AML-193 (cell line): ENCODE data around the gene HIRIP3.
A peak's percentile ranks its signal among the peaks of the same experiment; 100 is the strongest.
"Not testable (repeated sequence)": the region's sequence is repeated elsewhere in the genome, so short reads cannot be mapped to it uniquely, and the experiment has no call there.

ENCODE experiments used
- DNase-seq, 2 experiments: peaks; one replicate each; lab custom pipeline; 2025; lab: John Stamatoyannopoulos, UW

Gene HIRIP3

DNA sequence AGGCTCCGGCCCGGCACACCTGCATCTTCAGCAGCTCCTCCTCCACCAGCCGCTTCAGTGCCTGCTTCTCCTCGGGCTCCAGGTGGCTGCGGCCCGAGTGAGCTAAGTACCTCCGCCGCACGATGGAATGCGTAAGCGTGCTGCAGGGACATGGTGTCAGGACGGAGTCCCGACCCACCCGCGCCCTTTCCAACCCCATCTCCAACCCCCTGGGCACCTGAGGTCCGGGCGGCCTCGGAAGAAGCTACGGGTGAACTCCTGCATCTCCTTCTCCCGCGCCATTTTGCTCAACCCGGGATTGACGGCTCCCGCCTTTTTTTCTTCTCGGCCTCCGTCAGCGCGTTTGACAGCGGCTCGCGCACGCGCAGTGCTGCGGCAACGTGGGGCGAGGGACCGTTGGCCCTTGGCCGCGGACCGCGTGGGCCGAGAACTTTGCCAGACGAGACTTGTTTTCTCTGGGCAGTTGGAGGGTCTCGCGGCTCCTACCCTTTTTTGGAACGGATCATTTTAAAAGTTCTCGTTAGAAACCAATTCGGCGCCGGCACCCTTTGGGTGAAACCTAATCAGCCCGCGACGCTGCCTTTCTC, at the start of gene HIRIP3:
Gene HIRIP3 (minus strand): TSS at position 294 of the 587 bp plus-strand sequence. CDS start 12 bp downstream, at position 282.
- peak; percentile 73 to 80 for DNase-seq

- DNase-seq = peak; percentile 24 to 44
Observed at GRCh38 chr16:30041841-30042240, 46.4 kb upstream of the HIRIP3 start.

GRCh38 chr16:30040690-30041089, 45.3 kb upstream of the HIRIP3 start:
- DNase-seq = not testable (repeated sequence)

GRCh38 chr16:30040221-30040620, 44.8 kb upstream of the HIRIP3 start:
- DNase-seq = peak; percentile 49 to 60

DNA sequence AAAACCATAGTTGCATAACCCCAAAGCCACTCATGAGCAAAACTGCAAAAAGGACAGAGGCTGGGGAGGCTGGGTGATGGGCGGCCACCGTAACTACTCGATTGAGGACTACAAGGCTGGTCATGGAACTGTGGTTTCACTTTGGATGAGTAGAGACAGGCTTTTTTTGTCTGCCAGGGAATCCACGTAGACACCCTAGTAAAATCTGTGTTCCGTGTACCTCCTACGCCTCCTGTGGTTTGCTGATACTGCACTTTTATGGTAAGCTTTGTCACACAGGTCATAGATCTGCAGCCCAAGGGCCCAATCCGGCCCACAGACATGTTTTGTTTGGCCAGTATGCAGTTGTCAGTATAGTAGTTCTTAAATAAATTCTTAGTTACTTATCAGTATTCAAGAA, 37.9 kb upstream of the HIRIP3 start:
- no peak for DNase-seq

DNA sequence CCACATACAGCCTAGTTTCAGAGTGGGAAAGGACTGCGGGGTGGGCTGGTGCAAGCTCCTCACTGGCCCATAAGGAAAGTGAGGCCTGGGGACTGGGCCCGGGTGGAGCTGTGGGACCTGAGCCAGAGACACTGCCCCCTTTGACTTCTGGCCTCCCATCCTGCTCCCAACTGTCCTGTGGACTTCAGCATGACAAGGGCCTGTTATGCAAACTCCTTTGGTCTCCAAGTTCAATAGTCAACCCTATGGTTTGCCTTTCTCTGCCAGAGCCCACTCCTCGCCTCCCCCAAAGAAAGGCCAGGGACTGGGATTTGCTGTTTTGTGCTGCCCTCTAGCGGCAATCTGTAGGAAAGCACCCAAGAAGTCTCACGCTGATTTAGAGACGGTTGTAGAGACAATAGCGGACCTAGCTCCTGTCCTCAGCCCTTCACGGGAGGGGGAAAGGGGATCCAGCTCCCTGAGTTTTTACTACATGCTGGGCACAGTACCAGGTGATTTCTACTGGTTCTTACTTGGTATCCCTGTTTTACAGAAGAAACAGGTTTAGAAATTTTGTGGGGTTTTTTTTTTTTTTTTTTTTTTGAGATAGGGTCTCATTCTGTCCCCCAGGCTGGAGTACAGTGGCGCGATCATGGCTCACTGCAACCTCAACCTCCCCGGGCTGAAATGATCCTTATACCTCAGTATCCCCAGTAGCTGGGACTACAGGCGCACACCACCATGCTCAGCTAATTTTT, 36.8 kb upstream of the HIRIP3 start:
- DNase-seq = peak; percentile 45 to 63

DNA sequence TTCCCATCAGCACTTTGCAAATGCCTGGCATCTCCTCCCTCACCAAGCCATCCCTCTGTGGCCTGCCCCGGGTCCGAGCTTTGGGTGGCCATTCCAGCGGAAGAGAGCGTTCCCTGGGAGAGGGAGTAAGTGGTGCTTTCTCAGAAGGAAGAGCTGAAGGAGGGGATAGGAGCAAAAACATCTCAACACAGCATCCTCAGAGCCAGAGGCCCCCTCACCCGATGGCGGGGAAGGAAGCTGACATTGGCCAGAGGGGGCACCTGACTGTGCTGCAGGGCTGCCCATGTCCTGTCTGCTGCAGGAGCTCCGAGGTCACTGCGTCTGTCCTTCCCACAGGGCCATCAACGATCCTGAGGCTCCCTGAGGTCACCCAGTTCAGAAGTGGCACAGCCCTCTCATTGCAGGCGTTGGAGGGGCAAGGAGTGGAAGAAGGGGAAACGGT, 36.1 kb upstream of the HIRIP3 start:
- DNase-seq = no peak

DNA sequence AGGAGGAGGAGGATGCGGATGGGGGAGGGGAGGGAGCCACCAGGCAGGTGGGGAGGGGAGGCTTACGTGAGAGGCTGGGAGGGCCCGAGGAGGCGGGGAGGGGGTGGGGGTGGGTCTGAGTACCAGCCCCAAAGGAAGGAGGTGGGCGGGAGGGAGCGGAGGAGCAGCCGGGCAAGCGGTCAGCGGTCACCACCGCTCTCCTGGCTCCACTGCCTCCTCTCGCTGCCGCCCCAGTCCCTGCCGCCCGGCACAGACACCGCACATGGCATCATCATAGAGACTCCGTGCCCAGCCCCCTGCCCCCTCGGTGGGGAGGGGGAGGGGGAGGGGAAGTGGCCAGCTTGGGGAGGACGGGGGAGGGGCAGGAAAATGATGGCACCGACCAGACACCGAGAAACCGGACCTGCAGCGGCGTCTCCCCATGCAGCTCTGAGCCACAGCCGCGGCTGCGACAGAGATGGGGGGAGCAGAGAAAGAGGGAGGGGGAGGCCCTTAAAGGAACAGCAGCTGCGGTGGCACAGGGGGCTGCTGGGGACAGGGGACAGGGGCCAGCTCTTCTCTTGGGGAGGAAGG, 35.5 kb upstream of the HIRIP3 start, which contains the start of gene TLCD3B:
Gene TLCD3B (minus strand): TSS at position 431 of the 573 bp plus-strand sequence. CDS start 744 bp downstream, outside the sequence.
- DNase-seq = no peak

GRCh38 chr16:30030011-30030685, 34.7 kb upstream of the HIRIP3 start:
- no peak for DNase-seq

DNA sequence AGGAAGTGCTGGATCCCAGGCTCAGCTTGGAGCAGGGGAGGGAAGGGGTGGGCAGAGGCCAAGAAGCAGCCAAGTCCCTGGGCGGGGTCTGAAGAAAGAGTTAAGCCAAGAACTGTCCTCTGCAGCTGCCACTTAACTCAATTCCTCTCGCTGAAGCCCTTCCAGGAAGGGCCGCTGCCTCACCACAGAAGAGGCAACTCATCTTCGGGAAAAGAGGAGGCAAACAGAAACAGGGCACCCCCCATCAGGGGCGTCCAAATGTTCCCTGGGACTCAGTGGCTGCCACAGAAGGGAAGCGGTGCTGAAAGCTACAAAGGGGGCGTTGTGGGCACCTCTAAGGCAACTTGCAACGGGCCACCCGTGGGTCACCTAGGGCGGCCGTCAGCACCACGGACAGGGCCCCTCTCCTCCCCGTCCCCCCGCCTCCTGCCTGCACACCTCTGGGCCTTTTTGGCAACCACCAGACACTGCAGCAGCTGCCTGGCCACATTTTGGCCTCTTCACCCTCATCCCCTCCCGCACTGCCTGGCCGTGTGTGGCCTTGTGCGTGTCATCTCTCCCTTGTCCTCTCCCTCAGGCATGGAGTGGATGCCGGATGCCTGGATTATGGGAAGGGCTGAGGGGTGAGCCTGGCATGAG, 33.1 kb upstream of the HIRIP3 start:
- no peak for DNase-seq

DNA sequence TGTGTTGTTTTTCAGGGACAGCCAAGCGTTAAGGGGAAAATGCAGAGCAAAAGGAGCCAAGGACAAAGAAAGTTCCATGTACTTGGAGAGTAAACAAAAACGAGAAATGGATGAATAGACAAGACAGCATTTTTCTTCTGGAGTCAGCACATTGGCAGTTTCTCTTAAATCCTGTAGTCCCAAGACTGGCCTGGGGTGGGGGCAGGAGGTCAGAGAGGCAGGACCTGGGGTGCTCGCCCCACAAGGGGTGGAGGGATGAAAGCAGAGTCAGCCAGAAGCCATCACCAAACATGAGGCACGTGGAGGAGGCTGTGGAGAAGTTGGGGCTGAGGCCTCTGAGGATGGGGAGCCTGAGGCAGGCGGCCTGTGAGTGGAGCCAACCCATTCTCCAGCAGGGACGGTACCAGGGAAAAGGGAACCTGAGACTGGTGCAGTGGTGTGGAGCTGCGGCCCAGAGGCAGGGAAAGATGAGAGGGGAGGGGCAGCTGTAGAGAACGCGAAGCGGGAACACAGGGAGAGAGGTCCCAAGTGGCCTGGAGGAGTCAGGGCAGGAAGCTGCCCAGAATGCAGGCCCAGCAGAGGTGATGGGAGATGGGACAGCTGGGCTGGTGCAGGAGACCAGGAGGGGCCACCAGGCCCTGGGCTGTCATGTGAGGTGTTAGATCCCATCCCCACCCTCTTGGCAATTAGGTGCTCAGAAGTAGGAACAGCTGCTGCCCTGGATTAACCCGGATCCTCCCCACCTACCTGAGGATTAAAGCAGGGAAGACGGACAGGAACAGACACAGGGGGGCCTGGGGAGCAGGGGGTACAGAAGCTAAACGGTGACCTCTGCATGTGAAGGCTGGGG, 32.4 kb upstream of the HIRIP3 start:
- DNase-seq = no peak

DNA sequence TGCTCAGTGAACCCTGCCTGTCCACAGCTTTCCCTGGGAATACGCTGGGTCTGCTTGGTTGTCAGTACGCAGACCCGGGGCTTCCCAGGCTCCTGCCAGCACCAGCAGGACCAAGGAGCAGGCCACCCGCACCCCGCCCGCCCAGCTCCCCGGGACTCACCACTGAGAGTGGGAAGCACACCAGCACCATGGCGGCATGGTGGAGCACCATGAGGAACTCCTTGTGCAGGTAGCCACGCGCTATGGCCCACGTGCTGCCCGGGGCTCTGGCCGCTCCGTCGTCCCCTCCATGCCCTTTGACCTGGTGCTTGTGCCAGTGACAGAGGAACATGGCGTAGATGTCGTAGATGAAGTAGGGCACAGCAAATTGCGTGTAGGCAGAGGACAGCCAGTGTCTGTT, 31.0 kb upstream of the HIRIP3 start:
- DNase-seq = no peak

DNA sequence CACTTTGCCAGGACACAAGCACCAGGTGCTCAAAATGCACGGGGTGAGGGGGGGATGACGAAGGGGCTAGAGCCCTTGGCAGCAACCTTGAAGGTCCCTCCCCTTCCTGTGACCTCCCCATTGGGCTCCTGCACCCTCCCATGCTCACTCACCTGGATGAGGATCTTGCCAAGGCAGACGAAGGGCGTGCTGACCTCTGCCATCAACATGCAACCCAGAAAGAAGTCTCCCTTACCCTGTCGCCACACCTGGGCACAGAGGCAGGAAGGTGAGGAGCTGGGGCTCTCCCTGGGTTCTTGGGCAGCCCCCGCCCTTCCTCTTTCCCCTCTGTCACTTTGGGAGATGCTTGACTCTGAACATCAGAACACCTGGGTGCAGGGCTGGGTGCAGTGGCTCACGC, 30.2 kb upstream of the HIRIP3 start:
- DNase-seq = no peak

- DNase-seq = no peak
Observed at GRCh38 chr16:30025156-30025555, 29.7 kb upstream of the HIRIP3 start.

GRCh38 chr16:30024451-30024850, 29.0 kb upstream of the HIRIP3 start:
- no peak for DNase-seq

DNA sequence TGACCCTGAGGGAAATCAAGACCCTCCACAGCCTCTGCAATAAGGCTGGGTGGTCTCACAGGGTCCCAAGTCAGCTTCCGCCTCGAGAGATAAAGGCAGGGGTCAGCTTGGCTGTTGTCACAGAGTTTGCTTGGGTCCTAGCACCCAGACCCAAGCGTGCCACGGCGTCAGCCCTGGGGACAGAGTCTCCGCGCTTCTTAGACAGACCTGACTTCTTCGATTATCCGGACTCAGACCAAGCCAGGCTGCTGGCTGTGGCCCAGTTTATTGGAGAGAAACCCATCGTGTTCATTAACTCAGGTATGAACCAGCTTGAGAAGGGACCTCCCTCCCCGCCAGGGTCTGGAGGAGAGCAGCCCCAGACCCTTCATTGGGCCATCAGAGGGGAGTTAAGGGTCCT, 28.2 kb upstream of the HIRIP3 start:
- DNase-seq = no peak

DNA sequence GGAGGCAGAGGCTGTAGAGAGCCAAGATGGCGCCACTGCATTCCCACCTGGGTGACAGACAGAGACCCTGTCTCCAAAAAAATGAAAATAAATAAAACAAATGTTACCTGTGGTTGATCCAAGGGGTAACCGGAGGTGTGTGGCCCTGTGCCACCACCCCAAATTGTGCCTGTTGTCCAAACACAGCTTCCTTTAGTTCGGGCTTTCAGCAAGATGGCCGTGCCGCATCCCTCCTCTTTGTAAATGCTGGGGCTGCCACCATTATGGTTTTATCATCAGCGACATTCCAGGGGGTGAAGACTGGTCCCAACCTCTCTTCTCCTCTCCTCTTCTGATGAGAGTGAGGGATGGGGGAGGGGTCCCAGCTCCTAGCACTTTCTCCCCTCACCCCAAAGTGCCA, 27.5 kb upstream of the HIRIP3 start, which contains the start of gene C16orf92:
Gene C16orf92 (plus strand): TSS at position 312 of the 400 bp plus-strand sequence. CDS start 143 bp downstream, outside the sequence.
- no peak for DNase-seq

DNA sequence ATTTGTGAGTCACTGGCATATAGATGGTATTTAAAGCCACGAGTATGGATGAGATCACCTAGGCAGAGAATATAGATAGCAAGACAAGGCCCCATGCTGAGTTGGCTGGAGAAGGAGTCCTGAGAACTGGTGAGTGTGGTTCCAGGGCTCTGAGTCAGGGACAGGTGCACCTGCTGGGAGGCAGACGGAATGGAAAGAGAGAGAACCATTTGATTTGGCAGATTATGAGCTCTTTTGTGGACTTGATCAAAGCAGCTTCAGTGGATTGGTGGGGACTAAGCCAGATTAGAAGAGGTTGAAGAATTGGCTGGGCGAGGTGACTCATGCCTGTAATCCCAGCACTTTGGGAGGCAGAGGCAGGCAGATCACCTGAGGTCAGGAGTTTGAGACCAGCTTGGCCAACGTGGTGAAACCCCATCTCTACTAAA, 23.3 kb upstream of the HIRIP3 start:
- no peak for DNase-seq

GRCh38 chr16:30017937-30018336, 22.5 kb upstream of the HIRIP3 start:
- not testable (repeated sequence) for DNase-seq

DNA sequence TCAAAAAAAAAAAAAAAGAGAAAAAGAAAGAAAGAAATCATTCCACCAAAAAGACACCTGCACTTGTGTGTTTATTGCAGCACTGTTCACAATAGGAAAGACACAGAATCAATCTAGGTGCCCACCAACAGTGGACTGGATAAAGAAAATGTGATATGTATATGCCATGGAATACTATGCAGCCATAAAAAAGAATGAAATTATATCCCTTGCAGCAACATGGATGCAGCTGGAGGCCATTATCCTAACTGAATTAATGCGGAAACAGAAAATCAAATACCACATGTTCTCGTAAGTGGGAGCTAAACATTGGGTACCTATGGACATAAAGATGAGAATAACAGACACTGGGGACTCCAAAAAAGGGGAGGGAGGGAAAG, 21.9 kb upstream of the HIRIP3 start:
- no peak for DNase-seq
